Neutrophil (primary cell): ENCODE data around the gene OTUD7B.

Experiments
- H3K27ac ChIP-seq: fragments of 200-600 bp; sonication (generic); 2 replicates; pipeline ENCODE4 v1.5.1; 2016; ENCODE audit warnings: mild to moderate bottlenecking, moderate library complexity
- H3K27me3 ChIP-seq: fragments of 200-600 bp; sonication (generic); 2 replicates; pipeline ENCODE4 v1.6.0; 2016; ENCODE audit warnings: mild to moderate bottlenecking
- H3K36me3 ChIP-seq: fragments of 200-600 bp; sonication (generic); 2 replicates; pipeline ENCODE4 v1.5.1; 2017
- H3K4me1 ChIP-seq, 2 experiments: fragments of 200-600 bp in 1 of 2; sonication (generic) in 1 of 2; 1 replicate in 1 of 2; 2 replicates in 1 of 2; pipeline versions ENCODE4 v1.5.1 to v1.6.1; 2013 to 2016; ENCODE audit warnings: low read depth in 1 of 2, low read length in 1 of 2, mild to moderate bottlenecking in 1 of 2, moderate library complexity in 1 of 2; ENCODE audit not compliant: control insufficient read depth in 1 of 2, insufficient read depth in 1 of 2
- H3K4me3 ChIP-seq, 2 experiments: fragments of 200-600 bp in 1 of 2; sonication (generic) in 1 of 2; 1 replicate in 1 of 2; 2 replicates in 1 of 2; pipeline ENCODE4 v1.5.1; 2013 to 2016; ENCODE audit warnings: low read depth in 1 of 2, low read length in 1 of 2, mild to moderate bottlenecking in 1 of 2, moderate library complexity in 1 of 2
- H3K9me3 ChIP-seq: fragments of 200-600 bp; sonication (generic); 2 replicates; pipeline ENCODE4 v1.5.1; 2016
- CTCF ChIP-seq: fragments of 200-600 bp; sonication (generic); IDR thresholded peaks from 2 replicates; pipeline ENCODE4 v1.5.1; 2016; ENCODE audit warnings: antibody characterized with exemption

OTUD7B gene

GRCh38 chr1:150021191-150021694 lies 10.7 kb upstream of the OTUD7B start:
- Histone ChIP-seq H3K36me3 (no peaks in the 10 kb centered on the region), H3K9me3 (no peaks in the 10 kb centered on the region), H3K27ac (no peak overlapping the region), H3K27me3 (peaks cover 98% of the 10 kb centered on the region), H3K4me1 (no peaks in the 10 kb centered on the region), H3K4me3 (no peak overlapping the region)
- no peak for TF ChIP-seq CTCF

GRCh38 chr1:150020711-150021110 lies 10.2 kb upstream of the OTUD7B start:
- Histone ChIP-seq H3K4me3 (no peak overlapping the region), H3K9me3 (no peaks in the 10 kb centered on the region), H3K27ac (no peak overlapping the region), H3K27me3 (peaks cover 98% of the 10 kb centered on the region), H3K36me3 (no peaks in the 10 kb centered on the region), H3K4me1 (no peaks in the 10 kb centered on the region)
- no peak for TF ChIP-seq CTCF

- Histone ChIP-seq H3K9me3 (no peaks in the 10 kb centered on the region), H3K4me3 (no peak overlapping the region), H3K36me3 (no peaks in the 10 kb centered on the region), H3K27me3 (peaks cover 96% of the 10 kb centered on the region), H3K4me1 (no peaks in the 10 kb centered on the region), H3K27ac (no peak overlapping the region)
- TF ChIP-seq CTCF = no peak
These were observed 7.6 kb upstream of the OTUD7B start for GRCh38 chr1:150018165-150018564.

GRCh38 chr1:150017206-150017750 lies 6.8 kb upstream of the OTUD7B start:
- no peaks in the 10 kb centered on the region for H3K36me3 ChIP-seq
- no peak for TF ChIP-seq CTCF
- H3K4me3 ChIP-seq = no peak overlapping the region
- no peak overlapping the region for H3K27ac ChIP-seq
- H3K9me3 ChIP-seq = no peaks in the 10 kb centered on the region
- no peaks in the 10 kb centered on the region for H3K4me1 ChIP-seq
- peaks cover 96% of the 10 kb centered on the region for H3K27me3 ChIP-seq

GRCh38 chr1:150015651-150016131 lies 5.2 kb upstream of the OTUD7B start:
- no peak overlapping the region for H3K4me3 ChIP-seq
- peaks cover 97% of the 10 kb centered on the region for H3K27me3 ChIP-seq
- TF ChIP-seq CTCF = no peak
- no peaks in the 10 kb centered on the region for H3K36me3 ChIP-seq
- no peak overlapping the region for H3K27ac ChIP-seq
- H3K4me1 ChIP-seq = peaks cover 0 to 5% of the 10 kb centered on the region in 2 experiments
- H3K9me3 ChIP-seq = no peaks in the 10 kb centered on the region
